BLaER1 (cell line): ENCODE data around the gene TSPAN9.

Experiments
- H3K27ac ChIP-seq: shearing (Covaris generic); formaldehyde crosslinking; 2 replicates; pipeline ENCODE4 v1.8.1; 2022
- H3K27me3 ChIP-seq: shearing (Covaris generic); formaldehyde crosslinking; 2 replicates; pipeline ENCODE4 v1.8.1; 2022
- H3K36me3 ChIP-seq: shearing (Covaris generic); formaldehyde crosslinking; 2 replicates; pipeline ENCODE4 v1.8.1; 2022
- H3K4me1 ChIP-seq: shearing (Covaris generic); formaldehyde crosslinking; 2 replicates; pipeline ENCODE4 v1.8.1; 2022
- H3K4me2 ChIP-seq: shearing (Covaris generic); formaldehyde crosslinking; 2 replicates; pipeline ENCODE4 v1.8.1; 2022
- H3K4me3 ChIP-seq: shearing (Covaris generic); formaldehyde crosslinking; 2 replicates; pipeline ENCODE4 v1.8.1; 2022
- H3K9ac ChIP-seq: shearing (Covaris generic); formaldehyde crosslinking; 2 replicates; pipeline ENCODE4 v1.8.1; 2022
- H3K9me3 ChIP-seq: shearing (Covaris generic); formaldehyde crosslinking; 2 replicates; pipeline ENCODE4 v1.8.1; 2022
- H4K20me1 ChIP-seq: shearing (Covaris generic); formaldehyde crosslinking; 2 replicates; pipeline ENCODE4 v1.8.1; 2022
- Cebpa-rat ChIP-seq: shearing (Covaris generic); IDR thresholded peaks from 2 replicates; pipeline ENCODE4 v1.8.1; 2022

The TSPAN9 gene

DNA sequence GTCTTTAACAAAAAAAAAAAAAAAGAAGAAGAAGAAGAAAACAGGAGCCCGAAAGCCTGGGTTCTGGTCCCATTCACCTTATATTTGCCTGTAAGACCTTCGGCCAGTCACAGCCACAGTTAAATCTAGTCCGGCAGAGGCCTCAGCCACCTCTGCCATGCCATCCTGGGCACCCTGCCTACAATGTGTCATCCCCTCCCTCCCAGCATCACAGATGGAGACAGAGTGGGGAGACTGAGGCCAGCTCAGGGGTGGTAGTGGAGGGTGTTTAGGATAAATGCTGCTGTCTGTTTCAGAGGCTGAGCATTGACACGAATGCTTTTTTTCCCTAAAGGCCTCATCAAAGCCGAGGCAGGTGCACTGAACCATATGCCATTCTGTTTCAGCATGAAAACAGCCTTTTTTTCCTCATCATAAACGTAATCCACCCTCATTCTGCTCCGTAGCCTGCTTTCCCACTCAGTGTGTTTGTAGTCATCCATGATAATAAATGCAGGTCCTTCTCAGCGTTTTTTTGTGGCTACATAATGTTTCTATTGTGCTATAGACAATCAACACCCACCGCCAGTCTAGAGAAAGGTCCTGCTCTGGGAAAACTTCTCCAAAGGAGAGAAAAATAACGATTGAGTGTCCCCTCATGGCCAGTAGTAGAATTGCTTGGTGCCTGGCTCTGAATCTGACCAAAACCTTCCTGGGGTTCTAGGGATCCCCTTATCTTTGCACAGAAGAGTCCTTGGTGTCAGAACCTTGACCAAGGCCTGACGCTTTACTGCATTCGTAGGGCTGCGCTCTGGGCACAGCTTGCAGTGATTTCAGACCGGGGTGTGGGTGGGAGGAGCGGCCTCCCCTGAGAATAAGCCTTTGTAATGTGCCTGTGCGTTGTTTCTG lies 41.1 kb upstream of the TSPAN9 start:
- H3K4me1 ChIP-seq: peaks cover 73% of the 10 kb centered on the region
- H3K36me3 ChIP-seq: peaks cover 55% of the 10 kb centered on the region
- no peak overlapping the region for H3K27ac ChIP-seq
- TF ChIP-seq Cebpa-rat: no peak
- 0 out of 2 replicates have a peak, but pooled peaks cover 3% of the 10 kb centered on the region for H3K27me3 ChIP-seq
- peaks cover 64% of the 10 kb centered on the region for H4K20me1 ChIP-seq
- no peaks in the 10 kb centered on the region for H3K9me3 ChIP-seq
- H3K9ac ChIP-seq: no peak overlapping the region
- no peak overlapping the region for H3K4me3 ChIP-seq
- peak overlapping the region; percentile 70 for H3K4me2 ChIP-seq

GRCh38 chr12:3036901-3037600 lies 40.1 kb upstream of the TSPAN9 start:
- Histone ChIP-seq H3K27ac (no peak overlapping the region), H3K9ac (no peak overlapping the region), H4K20me1 (peaks cover 69% of the 10 kb centered on the region), H3K36me3 (peaks cover 47% of the 10 kb centered on the region), H3K4me1 (peaks cover 83% of the 10 kb centered on the region), H3K4me2 (peak overlapping the region; percentile 70), H3K27me3 (0 out of 2 replicates have a peak, but pooled peaks cover 3% of the 10 kb centered on the region), H3K9me3 (no peaks in the 10 kb centered on the region), H3K4me3 (no peak overlapping the region)
- no peak for TF ChIP-seq Cebpa-rat

- Histone ChIP-seq H3K4me3 (no peak overlapping the region), H3K27me3 (0 out of 2 replicates have a peak, but pooled peaks cover 3% of the 10 kb centered on the region), H3K9me3 (no peaks in the 10 kb centered on the region), H3K4me2 (peak overlapping the region; percentile 82), H3K4me1 (peaks cover 94% of the 10 kb centered on the region), H3K36me3 (peaks cover 36% of the 10 kb centered on the region), H3K27ac (no peak overlapping the region), H3K9ac (no peak overlapping the region), H4K20me1 (peaks cover 73% of the 10 kb centered on the region)
- TF ChIP-seq Cebpa-rat: no peak
Observed at GRCh38 chr12:3038166-3038565, 39.0 kb upstream of the TSPAN9 start.

GRCh38 chr12:3038926-3039510 lies 38.2 kb upstream of the TSPAN9 start:
- TF ChIP-seq Cebpa-rat: no peak
- H4K20me1 ChIP-seq: peaks cover 73% of the 10 kb centered on the region

GRCh38 chr12:3040026-3040656 lies 37.0 kb upstream of the TSPAN9 start:
- TF ChIP-seq Cebpa-rat: no peak
- H3K9ac ChIP-seq: no peak overlapping the region
- H3K27me3 ChIP-seq: 0 out of 2 replicates have a peak, but pooled peaks cover 3% of the 10 kb centered on the region
- H3K36me3 ChIP-seq: peaks cover 29% of the 10 kb centered on the region
- peaks cover 100% of the 10 kb centered on the region for H3K4me1 ChIP-seq
- no peaks in the 10 kb centered on the region for H3K9me3 ChIP-seq
- H3K27ac ChIP-seq: no peak overlapping the region
- peaks cover 68% of the 10 kb centered on the region for H4K20me1 ChIP-seq
- peak overlapping the region; percentile 82 for H3K4me2 ChIP-seq
- H3K4me3 ChIP-seq: no peak overlapping the region

More at GRCh38 chr12:3038926-3039510, 38.2 kb upstream of the TSPAN9 start:
- no peak overlapping the region; the same call in 1 of the 2 replicates for H3K27ac ChIP-seq
- H3K4me3 ChIP-seq: no peak overlapping the region
- H3K9ac ChIP-seq: no peak overlapping the region
- no peaks in the 10 kb centered on the region for H3K9me3 ChIP-seq
- H3K4me2 ChIP-seq: peak overlapping the region; percentile 82
- H3K36me3 ChIP-seq: peaks cover 30% of the 10 kb centered on the region
- H3K4me1 ChIP-seq: peaks cover 95% of the 10 kb centered on the region
- H3K27me3 ChIP-seq: 0 out of 2 replicates have a peak, but pooled peaks cover 3% of the 10 kb centered on the region

GRCh38 chr12:3040663-3041544 lies 36.3 kb upstream of the TSPAN9 start:
- Histone ChIP-seq H3K36me3 (peaks cover 26% of the 10 kb centered on the region), H3K4me1 (peaks cover 100% of the 10 kb centered on the region)
- TF ChIP-seq Cebpa-rat: no peak

DNA sequence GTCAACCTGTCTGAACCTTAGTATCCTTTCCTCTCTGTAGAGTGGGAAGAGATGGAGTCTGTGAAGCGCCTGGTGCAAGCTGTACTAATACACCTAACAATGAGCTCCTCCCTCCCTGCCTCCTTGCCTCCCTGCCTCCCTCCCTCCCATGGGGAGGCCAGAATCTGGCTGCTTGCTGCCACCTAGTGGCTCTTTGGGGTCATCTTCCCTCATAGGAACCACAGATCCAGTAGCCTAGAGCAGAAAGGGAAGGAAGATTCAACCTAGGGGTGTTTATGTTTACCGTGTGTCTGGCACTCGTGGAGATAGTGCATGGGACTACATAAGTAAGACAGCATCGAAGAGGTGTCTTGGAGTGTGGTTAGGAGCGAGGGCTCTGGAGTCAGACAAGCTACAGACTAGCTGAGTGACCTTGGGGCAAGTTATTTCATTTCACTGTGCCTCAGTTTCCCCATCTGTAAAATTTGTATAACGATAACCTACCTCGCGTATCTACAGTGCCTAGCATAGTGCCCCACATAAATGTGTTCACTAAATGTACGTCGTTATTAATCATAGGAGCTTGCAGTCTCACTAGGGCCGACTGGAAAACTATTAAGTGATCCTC lies 35.5 kb upstream of the TSPAN9 start:
- 0 out of 2 replicates have a peak, but pooled peaks cover 3% of the 10 kb centered on the region for H3K27me3 ChIP-seq
- H3K36me3 ChIP-seq: peaks cover 26% of the 10 kb centered on the region
- H3K4me2 ChIP-seq: peak overlapping the region; percentile 96
- TF ChIP-seq Cebpa-rat: no peak
- H3K27ac ChIP-seq: peak overlapping the region; percentile 68
- H3K9ac ChIP-seq: peak overlapping the region; percentile 45; the same call in 1 of the 2 replicates
- H3K4me1 ChIP-seq: peaks cover 99% of the 10 kb centered on the region
- H3K4me3 ChIP-seq: peak overlapping the region; percentile 53
- H3K9me3 ChIP-seq: no peaks in the 10 kb centered on the region
- peaks cover 53% of the 10 kb centered on the region for H4K20me1 ChIP-seq

More at GRCh38 chr12:3040663-3041544, 36.3 kb upstream of the TSPAN9 start:
- Histone ChIP-seq H3K27me3 (0 out of 2 replicates have a peak, but pooled peaks cover 3% of the 10 kb centered on the region), H3K9me3 (no peaks in the 10 kb centered on the region), H3K4me2 (peak overlapping the region; percentile 82), H4K20me1 (peaks cover 61% of the 10 kb centered on the region), H3K9ac (no peak overlapping the region), H3K27ac (peak overlapping the region; percentile 41; the same call in 1 of the 2 replicates), H3K4me3 (no peak overlapping the region)

DNA sequence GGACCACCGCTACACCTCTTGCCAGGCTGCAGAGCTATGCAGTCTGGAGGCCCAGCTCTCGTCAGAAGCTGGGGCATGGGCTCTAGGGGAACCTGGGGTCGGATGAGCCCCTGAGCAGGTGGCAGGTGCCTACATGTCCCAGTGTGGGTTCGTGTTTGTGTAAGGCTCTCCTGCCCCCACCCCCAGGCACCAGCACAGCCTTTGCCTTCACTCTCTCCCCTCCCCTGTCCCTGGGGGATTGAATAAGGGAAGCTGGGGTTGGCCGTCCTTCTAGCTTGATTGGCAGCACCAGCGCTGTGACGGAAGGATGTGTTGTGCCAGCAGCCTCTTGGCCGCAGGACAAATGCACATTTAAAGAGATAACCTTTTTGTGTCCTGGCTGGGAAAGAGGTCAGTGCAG lies 34.8 kb upstream of the TSPAN9 start:
- Histone ChIP-seq H3K27me3 (0 out of 2 replicates have a peak, but pooled peaks cover 3% of the 10 kb centered on the region), H3K4me1 (peaks cover 99% of the 10 kb centered on the region), H3K36me3 (peaks cover 26% of the 10 kb centered on the region), H4K20me1 (peaks cover 46% of the 10 kb centered on the region), H3K4me2 (peak overlapping the region; percentile 96), H3K9ac (peak overlapping the region; percentile 45; the same call in 1 of the 2 replicates), H3K27ac (peak overlapping the region; percentile 68), H3K4me3 (peak overlapping the region; percentile 53), H3K9me3 (no peaks in the 10 kb centered on the region)
- TF ChIP-seq Cebpa-rat: no peak
